Measurements from ENCODE around the gene ACTRT2.

The ACTRT2 gene

DNA sequence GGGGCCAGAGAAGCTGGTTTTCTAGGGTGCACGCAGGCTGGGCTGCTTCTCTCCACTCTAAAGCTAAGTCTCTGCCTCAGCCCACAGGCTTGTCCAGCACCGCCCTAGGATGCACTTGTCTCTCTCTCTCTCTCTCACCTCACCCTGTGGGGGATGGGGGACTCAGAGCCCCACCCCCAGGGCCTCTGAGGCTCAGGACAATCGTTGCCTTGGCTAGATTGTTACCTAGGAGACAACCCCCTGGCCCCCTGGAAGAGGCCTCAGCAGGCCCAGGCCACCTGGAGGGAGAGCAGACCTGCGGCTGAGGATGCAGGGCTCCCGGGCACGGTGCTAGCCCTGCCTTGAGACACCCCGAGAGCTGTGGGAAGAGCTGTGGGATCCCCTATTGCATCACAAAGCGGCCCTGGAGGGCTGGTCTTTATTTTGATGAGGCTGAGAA, at the start of gene ACTRT2:
ACTRT2 (plus strand) TSS at position 235 of the 439 bp plus-strand sequence. CDS start 220 bp downstream, outside the sequence.
- DNase-seq (ENCODE audit: low read depth in 2 of 2), result no peak

DNA sequence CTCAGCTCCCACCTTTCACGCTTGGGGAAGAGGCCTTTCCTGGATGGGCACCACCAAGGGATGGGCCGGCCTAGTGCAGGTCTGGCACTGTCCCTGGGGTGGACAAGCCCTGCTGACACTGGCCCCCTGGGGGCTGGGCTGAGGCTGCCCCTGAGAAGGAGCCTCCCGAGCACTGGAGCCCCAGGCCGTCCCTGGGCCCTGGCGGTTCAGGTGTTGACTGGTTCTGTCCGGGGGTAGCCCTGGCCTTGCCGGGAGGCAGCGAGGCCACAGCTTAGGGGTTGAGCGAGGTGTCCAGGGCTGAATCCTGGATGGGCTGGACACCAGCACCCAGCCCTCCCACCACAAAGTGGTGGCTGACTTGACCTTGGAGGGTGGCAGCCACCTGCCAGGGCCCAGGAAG, 49.7 kb upstream of the ACTRT2 start:
- no peak for DNase-seq (ENCODE audit: low read depth in 2 of 2)

DNA sequence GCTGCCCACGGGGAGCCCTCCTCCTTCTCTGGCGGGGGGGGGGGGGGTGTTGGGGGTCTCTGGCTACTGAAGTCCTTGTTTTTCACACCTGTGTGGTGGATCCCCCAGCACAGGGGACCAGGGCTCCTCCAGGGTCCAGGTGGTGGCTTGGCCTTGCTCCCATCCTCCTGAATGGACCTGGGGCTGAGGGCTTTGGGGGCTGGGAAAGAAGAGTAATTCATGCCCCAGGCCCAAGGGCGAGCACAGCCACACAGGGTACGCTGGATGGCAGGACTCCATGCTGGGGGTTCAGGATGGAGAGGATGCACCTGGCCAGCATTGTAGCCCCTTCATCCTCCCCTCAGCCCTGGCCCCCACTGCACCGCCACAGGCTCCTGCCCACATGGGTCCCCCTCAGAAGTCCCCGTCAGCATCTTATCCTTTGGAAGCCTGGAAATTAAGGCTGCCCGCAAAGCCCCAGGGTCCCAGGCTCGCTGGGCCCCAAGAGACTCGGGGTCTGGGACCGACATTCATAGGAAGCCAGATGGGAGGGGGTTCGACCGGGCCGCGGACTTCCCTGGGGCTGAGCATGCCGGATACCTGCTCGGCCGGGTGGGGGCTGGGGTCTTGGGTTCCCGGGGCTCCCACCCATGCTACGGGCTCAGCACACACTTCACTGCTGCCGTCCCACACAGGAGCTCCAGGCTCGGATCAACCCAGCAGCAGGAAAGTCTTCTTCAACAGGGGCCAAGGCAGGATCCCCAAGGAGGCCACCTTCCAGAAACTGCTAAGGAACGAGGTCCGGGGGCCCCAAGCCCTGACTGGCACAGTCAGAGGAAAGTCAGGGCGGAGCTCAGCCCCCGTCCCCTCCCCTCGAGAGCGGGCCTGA, 49.0 kb upstream of the ACTRT2 start:
- DNase-seq (ENCODE audit: low read depth in 2 of 2), result no peak

DNA sequence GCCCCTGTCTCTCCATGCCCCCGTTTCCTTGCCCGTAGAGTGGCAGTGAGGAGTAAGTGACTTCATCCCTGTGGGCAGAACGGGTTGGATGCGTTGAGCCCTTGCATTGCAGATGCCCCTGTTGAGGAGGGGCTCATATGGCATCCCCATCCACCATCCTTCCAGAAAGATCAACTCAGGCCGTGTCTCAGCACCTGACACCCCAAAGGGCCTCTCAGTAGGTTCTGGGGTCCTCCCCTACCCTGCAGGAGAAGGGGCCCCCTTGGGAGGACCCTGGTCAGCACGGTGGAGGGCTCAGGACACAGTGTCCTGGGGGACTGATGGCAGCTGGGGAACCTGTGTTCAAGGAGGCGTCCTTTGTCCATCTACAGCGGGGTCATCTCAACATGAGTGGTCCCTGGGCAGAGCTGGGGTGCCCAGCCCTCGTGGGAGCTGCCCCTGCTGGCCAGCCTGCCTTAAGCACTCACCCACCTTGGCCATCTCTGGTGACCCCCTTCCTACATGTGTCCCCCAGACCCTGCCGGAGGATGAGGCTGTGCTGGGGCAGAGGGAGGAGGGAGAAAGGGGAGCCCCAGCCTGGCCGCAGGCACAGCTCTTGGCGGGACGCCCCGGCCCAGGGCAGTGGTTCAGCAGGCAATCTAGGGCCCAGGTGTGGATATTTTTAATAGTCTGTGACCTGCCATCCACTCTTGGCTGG, 48.2 kb upstream of the ACTRT2 start:
- DNase-seq (ENCODE audit: low read depth in 2 of 2), result no peak

DNA sequence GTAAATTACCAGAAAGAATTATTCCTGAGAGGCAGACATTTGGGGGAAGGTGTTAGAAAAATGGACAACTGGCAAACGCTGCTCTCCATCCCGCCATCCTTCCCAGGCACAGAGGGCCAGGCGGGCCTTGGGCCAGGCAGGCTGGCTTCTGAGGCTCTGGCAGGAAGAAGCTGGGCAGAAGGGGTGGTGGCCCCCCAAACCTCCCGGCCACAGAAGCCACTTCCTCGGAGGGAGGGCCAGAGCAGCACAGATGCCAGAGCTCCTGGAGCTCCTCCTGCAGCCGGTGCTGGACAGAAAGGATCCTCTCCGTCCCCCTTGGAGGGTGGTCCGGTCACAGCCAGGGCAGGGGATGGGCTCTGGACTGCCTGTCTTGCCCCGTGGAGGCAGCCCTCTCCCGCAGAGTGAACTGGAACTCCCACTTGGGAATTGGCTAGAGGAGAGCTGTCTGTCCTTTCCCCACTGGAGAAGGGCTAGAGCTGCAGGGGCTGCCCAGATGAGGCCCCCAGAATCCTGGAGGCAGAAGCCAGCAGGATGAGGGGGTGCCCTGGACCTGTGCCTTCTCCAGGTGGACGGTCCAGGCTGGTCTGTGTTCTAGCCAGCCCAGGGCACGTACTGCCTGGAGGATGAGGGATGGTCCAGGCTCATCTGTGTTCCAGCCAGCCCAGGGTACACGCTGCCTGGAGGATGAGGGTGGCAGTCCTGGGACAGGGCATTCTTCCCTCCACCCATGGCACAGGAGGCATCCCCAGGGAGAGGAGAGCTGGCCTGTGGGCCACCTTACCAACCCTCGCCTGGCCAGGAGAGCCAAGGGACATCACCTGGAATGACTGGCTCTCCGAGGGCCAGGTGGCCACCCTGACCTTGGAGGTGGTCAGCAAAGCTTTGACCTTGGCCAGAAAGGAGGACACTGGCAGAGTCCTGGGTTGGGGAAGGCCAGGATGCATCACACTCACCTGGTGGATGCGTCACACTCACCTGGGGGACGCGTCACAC, 47.4 kb upstream of the ACTRT2 start:
- DNase-seq (ENCODE audit: low read depth in 2 of 2), result no peak

DNA sequence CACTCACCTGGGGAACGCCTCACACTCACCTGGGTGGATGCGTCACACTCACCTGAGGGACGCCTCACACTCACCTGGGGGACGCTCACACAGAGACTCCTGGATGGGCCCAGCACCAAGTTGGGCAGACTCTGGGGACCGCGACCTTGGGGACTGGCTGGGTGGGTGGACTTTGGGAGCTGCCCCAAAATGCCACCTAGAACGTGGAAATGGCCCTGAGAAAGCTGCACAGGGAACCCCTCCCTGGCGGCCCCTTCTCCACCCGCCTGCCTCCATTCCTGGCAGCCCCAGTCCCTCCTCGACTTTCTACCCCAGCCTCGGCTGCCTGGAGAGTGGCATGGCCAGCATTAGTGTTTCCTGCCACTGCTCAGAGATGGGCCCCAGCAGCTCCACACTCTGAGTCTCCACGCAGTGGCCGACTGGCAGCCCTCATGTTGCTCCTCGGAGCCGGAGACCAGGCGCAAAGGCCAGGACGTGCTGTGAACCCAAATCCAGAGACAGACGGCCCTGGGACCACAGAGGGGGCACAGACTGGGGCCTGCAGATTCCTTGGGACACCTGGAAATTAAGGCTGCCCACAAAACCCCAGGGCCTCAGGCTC, 46.5 kb upstream of the ACTRT2 start:
- DNase-seq (ENCODE audit: low read depth in 2 of 2), result no peak

DNA sequence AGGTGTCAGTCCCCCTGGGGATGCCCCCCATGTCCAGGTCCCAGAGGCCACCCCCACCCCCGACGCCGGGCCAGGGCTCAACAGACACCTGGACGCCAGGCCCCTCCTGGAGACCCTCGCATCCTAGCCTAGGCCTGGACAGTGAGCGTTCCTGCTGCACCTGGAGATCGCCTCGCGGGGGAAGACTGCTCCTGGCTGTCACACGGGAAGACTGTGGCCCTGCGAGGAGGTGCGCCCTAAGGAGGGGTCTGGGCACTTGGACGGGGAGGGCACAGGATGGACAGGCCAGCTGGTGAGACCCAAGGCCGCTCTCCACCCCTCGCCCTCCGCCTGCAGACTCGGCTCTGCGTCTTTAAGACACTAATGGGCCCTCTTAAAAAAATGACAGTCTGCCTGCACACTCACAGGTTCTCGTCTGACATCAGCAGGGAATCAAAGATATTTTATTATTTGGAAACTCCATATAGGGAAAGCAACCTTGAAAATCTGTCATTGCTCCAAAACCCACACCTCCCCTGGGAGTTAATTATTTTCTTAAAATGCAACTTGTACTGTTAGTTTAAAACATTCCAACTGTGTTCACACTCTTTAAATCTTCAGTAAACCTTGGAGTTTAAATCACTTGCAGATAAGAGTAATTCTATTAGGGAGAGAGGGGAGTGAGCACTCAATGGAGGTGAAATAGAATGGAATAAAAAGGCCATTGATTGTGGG, 45.6 kb upstream of the ACTRT2 start:
- no peak for DNase-seq (ENCODE audit: low read depth in 2 of 2)

DNA sequence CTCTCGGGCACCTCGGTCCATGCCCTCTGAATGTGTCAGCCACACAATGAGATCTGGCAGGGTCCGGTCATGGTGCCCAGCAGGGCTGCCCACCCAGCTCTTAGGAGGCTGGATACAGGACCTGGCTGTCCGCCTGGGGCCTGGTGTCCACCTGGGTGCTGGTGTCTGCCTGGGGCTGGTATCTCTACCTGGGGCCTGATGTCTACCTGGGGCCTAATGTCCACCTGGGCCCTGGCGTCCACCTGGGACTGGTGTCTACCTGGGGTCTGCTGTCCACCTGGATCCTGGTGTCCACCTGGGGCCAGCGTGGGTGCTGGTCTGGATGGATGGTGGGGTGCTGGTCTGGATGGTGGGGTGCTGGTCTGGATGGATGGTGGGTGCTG, 45.1 kb upstream of the ACTRT2 start:
- no peak for DNase-seq (ENCODE audit: low read depth in 2 of 2)

DNA sequence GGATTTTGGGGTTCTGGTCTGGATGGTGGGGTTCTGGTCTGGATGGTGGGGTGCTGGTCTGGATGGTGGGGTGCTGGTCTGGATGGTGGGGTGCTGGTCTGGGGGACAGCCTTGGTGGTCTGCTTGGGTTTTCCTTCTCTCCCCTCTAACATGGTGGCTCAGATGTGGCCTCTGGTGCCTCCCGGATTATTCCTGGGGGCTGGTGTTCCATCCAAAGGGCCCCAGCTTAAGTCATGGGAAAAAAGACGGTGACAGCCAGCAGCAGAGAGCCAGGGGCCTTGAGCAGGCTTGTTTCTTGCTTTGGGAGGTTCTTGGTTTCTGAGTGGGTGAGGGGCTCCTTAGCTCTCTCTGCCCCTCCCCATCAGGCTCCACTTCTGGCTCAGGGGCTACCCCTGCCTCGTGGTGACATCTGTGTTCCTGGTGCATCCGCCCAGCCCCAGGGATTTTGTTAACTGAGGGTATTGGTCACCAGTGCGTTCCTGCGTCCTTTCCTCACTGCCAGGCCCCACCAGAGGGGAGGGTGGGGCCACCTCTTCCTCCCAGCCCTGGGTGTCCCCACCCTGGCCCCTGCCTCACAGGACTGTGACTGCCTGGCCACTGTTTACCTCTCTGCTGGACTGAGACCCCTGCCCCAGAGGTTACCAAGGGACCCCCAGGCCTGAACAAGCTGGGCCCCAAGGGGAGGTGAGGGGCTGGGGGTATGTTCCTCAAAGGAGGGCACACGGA, 43.2 kb upstream of the ACTRT2 start:
- DNase-seq (ENCODE audit: low read depth in 2 of 2), result no peak

DNA sequence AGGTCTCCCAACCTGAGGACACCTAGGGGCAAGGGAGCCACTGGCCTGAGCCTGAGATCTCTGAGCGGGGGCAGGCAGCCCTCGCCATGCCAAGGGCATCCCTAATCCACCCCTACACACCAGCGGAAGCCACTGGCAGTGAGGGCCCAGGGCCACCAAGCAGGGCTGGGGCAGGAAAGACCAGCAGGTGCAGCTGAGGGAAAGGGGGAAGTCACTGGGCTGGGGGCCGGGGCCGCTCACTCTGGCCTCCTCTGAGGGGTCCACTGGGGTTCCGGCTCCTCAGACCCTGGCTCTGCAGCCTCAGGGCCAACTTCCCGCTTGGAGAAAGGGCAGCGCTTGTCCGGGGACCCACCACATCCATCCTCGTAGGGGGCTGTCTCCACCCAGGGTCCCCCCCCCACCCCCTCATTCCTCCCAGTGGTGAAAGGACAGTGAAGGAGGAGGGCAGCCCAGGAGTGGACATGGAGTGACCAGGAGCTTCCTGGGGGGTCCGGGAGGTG, 42.5 kb upstream of the ACTRT2 start:
- DNase-seq (ENCODE audit: low read depth in 2 of 2), result no peak

DNA sequence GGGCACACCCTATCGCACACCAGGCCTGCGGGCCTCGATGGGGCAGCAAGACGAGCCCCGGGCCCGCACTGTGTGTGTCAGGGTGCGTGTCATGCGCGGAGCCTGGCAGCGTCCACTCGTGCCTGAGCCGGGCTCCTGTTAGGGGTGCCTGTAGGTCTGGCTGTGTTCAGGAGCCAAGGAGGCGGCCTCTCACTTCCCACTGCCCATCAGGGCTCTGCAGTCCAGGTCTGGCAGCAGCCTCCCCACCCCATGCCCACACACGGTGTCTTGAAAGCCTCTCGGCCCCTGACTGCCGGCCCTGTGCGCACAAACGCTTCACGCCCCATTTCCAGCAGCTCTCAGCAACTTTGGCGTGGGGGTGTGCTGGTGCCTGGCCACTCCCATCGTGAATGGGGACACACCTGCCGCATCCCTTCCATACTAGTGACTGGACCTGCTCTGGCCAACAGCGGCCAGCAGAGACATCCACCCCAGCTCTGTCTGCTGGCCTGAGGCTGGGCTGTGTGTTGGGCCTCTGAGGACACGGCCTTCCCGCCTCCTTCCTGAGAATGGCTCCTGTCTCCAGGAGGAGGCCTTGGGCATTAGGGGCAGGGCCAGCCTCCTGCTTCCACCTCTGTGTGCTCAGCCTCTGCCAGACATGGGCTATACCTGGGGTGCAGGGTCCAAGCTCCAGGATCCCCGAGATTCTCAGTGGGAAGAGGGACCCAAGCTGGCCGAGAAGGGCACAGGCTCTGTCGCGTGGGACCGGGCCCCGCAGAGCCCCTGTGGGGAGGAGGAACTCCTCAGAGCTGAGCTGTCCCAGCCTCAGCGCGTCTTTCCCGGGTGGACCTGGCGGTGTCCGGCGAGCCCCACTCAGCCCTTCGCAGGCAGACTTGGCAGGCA, 41.8 kb upstream of the ACTRT2 start:
- no peak for DNase-seq (ENCODE audit: low read depth in 2 of 2)

DNA sequence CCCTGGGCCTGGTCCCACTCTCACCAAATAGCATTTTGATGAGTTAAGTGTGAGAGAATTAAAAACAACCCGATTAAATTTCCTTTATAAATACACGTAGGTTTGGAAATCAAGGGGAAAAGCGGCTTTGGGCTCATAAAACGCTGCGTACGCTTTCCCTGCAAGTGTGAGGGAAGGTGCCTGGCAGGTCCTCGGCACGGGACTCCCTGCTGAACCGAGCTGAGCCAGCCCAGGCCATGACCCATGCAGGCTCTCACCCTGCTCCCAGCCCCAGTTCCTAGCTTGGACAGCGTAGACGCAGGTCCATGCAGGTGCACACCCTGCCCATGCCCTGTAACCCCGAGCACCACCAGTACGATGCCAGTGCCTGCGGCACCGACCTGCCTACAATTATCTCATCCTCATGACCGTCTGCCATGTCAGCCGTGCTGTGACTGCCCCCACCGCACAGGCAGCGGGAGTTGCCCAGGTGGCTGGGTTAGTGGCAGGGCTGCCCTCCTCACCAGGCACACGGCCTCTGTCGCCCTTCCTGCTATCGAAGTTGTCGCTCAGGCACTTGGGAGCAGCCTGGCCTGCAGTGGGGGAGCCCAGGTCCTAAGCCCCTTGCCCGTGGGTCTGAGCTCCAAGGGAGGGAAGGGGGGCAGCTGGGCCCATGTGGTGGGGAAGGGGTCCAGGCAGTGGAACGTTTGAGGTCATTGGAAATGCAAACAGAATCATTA, 41.0 kb upstream of the ACTRT2 start:
- DNase-seq (ENCODE audit: low read depth in 2 of 2), result no peak

DNA sequence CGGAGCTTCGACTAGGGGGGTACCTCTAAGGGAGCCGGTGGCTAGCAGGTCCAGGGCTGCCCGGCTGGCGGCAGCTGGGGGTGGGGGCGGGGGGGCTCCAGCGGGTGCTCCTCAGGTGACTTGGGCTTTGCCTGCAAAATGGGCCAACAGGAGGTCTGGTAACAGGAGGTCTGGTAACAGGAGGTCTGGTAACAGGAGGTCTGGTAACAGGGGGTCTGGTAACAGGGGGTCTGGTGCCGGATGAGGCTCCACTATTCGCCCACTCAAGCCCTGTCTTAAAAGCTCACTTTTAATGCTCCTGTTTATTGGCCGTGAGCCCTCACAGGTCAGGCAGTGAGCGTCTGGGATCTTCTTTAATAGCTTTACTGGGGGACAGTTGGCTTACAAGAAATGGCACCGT, 40.4 kb upstream of the ACTRT2 start:
- no peak for DNase-seq (ENCODE audit: low read depth in 2 of 2)

DNA sequence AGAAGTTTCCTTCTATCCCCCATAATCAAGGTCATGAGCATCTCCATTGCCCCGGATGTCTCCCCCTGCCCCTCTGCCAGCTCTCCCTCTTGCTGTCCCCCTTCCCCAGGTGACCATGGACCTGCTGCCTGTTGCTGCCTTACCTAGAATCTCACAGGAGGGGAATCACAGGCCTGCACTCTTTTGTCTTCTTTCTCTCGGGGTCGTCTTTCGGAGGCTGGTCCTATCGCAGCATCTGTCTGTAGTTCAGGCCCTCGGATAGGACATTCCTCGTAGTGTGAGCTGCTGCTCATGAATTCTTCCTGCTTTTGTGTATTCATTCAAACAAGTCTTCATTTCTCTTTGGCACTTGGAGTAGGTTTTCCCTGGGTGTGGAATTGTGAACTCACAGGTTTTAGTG, 39.9 kb upstream of the ACTRT2 start:
- DNase-seq (ENCODE audit: low read depth in 2 of 2), result no peak

DNA sequence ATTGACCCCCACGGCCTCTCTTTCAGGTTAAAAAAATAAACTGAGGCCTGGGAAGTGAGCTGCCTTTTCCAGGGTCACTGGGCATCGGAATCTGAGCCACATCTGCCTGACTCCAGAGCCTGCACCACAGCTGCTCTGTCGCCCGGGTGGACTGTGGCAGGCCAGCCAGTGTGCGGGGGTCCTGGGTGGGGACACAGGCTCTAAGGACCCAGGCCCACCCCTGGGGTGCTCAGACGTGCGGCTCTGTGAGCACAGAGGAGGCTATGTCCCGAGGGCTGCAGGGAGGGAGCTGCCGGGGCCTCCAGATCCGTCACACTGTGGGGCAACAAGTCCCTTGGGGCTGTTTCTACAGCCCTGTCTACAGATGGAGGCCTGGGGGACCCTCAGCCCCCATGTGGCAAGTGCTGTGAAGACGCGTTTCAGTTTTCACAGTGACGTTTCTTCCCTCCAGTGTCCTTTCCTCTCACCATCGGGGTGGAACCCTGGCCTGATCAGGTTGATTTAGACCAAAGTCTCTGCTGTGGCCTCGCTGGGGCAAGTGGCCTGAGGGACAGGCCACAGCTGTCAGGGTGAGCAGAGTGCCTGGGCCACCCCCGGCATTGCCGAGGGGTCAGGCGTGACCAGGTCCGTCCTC, 39.2 kb upstream of the ACTRT2 start:
- DNase-seq (ENCODE audit: low read depth in 2 of 2), result no peak

DNA sequence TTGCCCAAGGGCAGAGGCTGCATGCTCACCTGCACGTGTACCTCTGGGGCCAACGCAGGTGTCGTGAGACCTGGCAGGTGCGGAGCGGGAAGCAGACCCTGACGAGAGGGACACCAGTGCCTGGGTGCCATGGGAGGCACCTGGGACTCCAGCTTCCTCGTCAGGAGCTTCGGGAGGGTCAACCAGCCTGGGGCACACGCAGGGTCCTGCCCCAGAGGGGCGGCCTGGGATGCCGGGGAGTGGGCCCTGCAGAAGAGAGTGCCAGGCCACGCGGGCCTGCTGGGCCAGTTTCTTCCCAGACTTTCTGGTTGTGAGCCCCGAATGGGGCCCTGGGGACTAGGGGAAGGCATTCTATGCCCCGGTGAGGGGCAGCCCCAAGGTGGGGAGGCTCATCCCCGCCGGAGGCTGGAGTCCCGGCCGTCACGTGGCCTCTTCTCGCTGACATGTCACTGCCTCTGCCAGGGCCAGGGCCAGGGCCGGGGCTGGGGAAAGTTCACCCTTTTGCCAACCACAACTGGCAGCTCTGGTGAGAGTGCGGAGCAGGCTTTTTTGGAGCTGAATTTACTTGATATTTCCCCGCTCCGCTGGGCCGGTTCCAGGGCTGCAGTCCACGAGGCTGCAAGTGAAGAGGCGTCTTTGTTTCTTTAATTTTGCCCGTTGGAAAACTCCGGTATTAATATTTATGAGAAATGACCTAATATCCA, 38.5 kb upstream of the ACTRT2 start:
- DNase-seq (ENCODE audit: low read depth in 2 of 2), result no peak

DNA sequence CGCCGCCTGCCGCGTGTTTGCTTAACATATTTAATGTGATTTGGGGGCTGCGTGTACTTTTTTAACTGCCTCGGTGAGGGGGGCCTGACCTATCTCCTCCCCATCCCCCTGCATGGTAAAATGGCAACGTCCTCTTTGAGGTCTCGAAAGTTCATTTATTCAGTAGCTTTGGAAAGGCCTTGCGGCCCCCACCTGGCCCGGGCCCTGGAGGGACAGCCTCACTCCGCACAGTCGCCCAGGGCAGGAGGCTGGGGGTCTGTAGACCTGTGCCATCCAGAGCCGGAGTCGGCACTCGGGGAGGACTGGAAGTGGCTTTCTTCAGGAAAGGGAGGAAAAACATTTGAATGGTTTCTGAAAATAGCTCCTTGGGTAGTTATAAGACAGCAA, 38.0 kb upstream of the ACTRT2 start:
- DNase-seq (ENCODE audit: low read depth in 2 of 2), result no peak

Measured in stimulated activated CD8-positive, alpha-beta memory T cell treated with anti-CD3 and anti-CD28 coated beads, Interleukin-7, amount 100 ng/mL, for 1 hour (primary cell).